Body of pancreas (tissue), 4 donors: ENCODE data around the gene TRAK1. TPM values are rescaled to one million over a fixed set of nuclear protein-coding genes. Genes with fewer than 3 reads are reported as not detected.

Source experiments
- ATAC-seq: fragments of 150-250 bp; one replicate; pipeline ENCODE4 v1.9.1; 2016
- DNase-seq, 4 donors: peaks; one replicate each; pipeline ENCODE4 v3.0.0-alpha.2; 2019
- H3K27ac ChIP-seq, 4 donors: fragments of 200-600 bp; sonication (generic); 1 replicate in 3 of 4; 2 replicates in 1 of 4; pipeline versions ENCODE4 v1.5.1 to v1.6.1; 2016 to 2019; ENCODE audit warnings: mild to moderate bottlenecking in 1 of 4, mixed read lengths in 1 of 4, moderate library complexity in 1 of 4
- H3K27me3 ChIP-seq, 2 donors: fragments of 200-600 bp; sonication (generic); one replicate each; pipeline ENCODE4 v1.6.0; 2016; ENCODE audit warnings: mild to moderate bottlenecking in 1 of 2
- H3K36me3 ChIP-seq, 2 donors: fragments of 200-600 bp; sonication (generic); replicated peaks in 1 of 2; 2 replicates each; pipeline ENCODE4 v1.5.1; 2016; ENCODE audit warnings: low read depth in 2 of 2; ENCODE audit not compliant: insufficient read depth in 1 of 2
- H3K4me1 ChIP-seq: fragments of 200-600 bp; sonication (generic); one replicate; pipeline ENCODE4 v1.6.0; 2016
- H3K4me3 ChIP-seq, 2 donors: fragments of 200-600 bp; sonication (generic); 1 replicate in 1 of 2; 2 replicates in 1 of 2; pipeline ENCODE4 v1.5.1; 2016 to 2019
- H3K9me3 ChIP-seq, 3 donors: fragments of 200-600 bp; sonication (generic); 1 replicate in 2 of 3; 2 replicates in 1 of 3; pipeline ENCODE4 v1.5.1; 2016
- CTCF ChIP-seq, 7 experiments: fragments of 450-650 bp in 4 of 7; fragments of 200-600 bp in 3 of 7; sonication (generic) in 3 of 7; IDR thresholded peaks; one replicate each; pipeline ENCODE4 v1.5.1; 2016 to 2019; ENCODE audit warnings: antibody characterized with exemption in 7 of 7
- POLR2A ChIP-seq, 3 donors: fragments of 450-650 bp; IDR thresholded peaks; one replicate each; pipeline ENCODE4 v1.6.1; 2016; ENCODE audit warnings: antibody characterized with exemption in 3 of 3, mild to moderate bottlenecking in 2 of 3
- WGBS, 2 donors: methylation state at CpG; one replicate each; pipeline ENCODE4 v1.1.5; 2017; 5-methylcytosine and 5-hydroxymethylcytosine counted together
- intact Hi-C: fragments of 100-400 bp; cut with DNase I; formaldehyde crosslinking; loops from one replicate; pipeline ENCODE4 v1.15.1; 2023
- total RNA-seq, 2 donors: library from RNA; depleted of rRNA; stranded (reverse); fragments of >200 nt; gene quantifications; one replicate each; pipeline ENCODE4 v1.1.0, GENCODE V29; 2016

Gene TRAK1
- total RNA-seq, 2 donors from 2014 or later: 17.1 to 24.1 TPM

GRCh38 chr3:42078677-42079076 lies 12.5 kb upstream of the TRAK1 start:
- ATAC-seq: no peak
- peaks cover 18% of the 10 kb centered on the region for H3K4me1 ChIP-seq
- H3K4me3 ChIP-seq: no peak overlapping the region
- H3K36me3 ChIP-seq: no peaks in the 10 kb centered on the region
- no peak for DNase-seq
- no peak for TF ChIP-seq CTCF (IDR thresholded peaks at IDR 0.05)
- TF ChIP-seq POLR2A (IDR thresholded peaks at IDR 0.05): no peak
- no peaks in the 10 kb centered on the region for H3K27me3 ChIP-seq
- WGBS, 2 donors: 96 to 100% methylated on average over 2 to 3 of the region's 3 CpGs
- no peak overlapping the region for H3K27ac ChIP-seq
- intact Hi-C loops: no loop called here
- no peaks in the 10 kb centered on the region for H3K9me3 ChIP-seq

- H3K4me3 ChIP-seq: no peak overlapping the region
- ATAC-seq (no peak), DNase-seq (no peak)
- 82 to 88% methylated on average over 13 of the region's 13 CpGs for WGBS, 2 donors
- H3K27ac ChIP-seq: peak overlapping the region in 3 of 4 donors; percentile 21 to 68 (median 37)
- no peak for TF ChIP-seq POLR2A (IDR thresholded peaks at IDR 0.05)
- no peak for TF ChIP-seq CTCF (IDR thresholded peaks at IDR 0.05)
- no peaks in the 10 kb centered on the region for H3K36me3 ChIP-seq
- no peaks in the 10 kb centered on the region for H3K9me3 ChIP-seq
- H3K4me1 ChIP-seq: peaks cover 18% of the 10 kb centered on the region
- intact Hi-C loops: no loop called here
- no peaks in the 10 kb centered on the region for H3K27me3 ChIP-seq
These were observed 11.3 kb upstream of the TRAK1 start for GRCh38 chr3:42079701-42080452.

GRCh38 chr3:42080453-42080872 lies 10.7 kb upstream of the TRAK1 start:
- ATAC-seq: peak; percentile 79
- DNase-seq: peak in 3 of 4 donors; percentile 35 to 54 (median 36)
- 77 to 88% methylated on average over 1 of the region's 1 CpG for WGBS, 2 donors

GRCh38 chr3:42081838-42082473 lies 9.2 kb upstream of the TRAK1 start:
- H3K4me3 ChIP-seq: no peak overlapping the region
- H3K27ac ChIP-seq: peak overlapping the region in 1 of 4 donors; percentile 24
- H3K27me3 ChIP-seq: no peaks in the 10 kb centered on the region
- H3K36me3 ChIP-seq: no peaks in the 10 kb centered on the region
- H3K9me3 ChIP-seq: no peaks in the 10 kb centered on the region
- intact Hi-C loops: no loop called here
- H3K4me1 ChIP-seq: peaks cover 18% of the 10 kb centered on the region
- TF ChIP-seq POLR2A (IDR thresholded peaks at IDR 0.05) (no peak), CTCF (IDR thresholded peaks at IDR 0.05) (no peak)
- WGBS, 2 donors: 81 to 86% methylated on average over 7 of the region's 7 CpGs
- no peak for DNase-seq
- ATAC-seq: no peak

More at GRCh38 chr3:42080453-42080872, 10.7 kb upstream of the TRAK1 start:
- Histone ChIP-seq H3K4me3 (no peak overlapping the region), H3K27me3 (no peaks in the 10 kb centered on the region), H3K4me1 (peaks cover 18% of the 10 kb centered on the region), H3K9me3 (no peaks in the 10 kb centered on the region), H3K27ac (peak overlapping the region; percentile 21 to 68 (median 41)), H3K36me3 (no peaks in the 10 kb centered on the region)
- TF ChIP-seq CTCF (IDR thresholded peaks at IDR 0.05) (no peak), POLR2A (IDR thresholded peaks at IDR 0.05) (no peak)
- intact Hi-C loops: no loop called here
